Epithelial cell of proximal tubule (primary cell): ENCODE measurements around the gene INCENP. TPM values are rescaled to one million over a fixed set of nuclear protein-coding genes. Genes with fewer than 3 reads are reported as not detected.

Source experiments
- DNase-seq: peaks from one replicate; pipeline ENCODE4 v3.0.0-alpha.2; 2011; ENCODE audit warnings: low read depth
- H3K4me3 ChIP-seq: 2 replicates; pipeline ENCODE4 v1.5.1; 2011; ENCODE audit warnings: low read depth, mild to moderate bottlenecking, low read length
- total RNA-seq: library from RNA; depleted of rRNA; stranded (reverse); fragments of >200 nt; gene quantifications from 2 replicates; pipeline ENCODE4 v1.2.3, GENCODE V29; 2015
- TF ChIP-seq, protein P1 (sequence below): conservative IDR thresholded peaks from 2 replicates; pipeline ENCODE4 v1.5.1; 2012; ENCODE audit warnings: low read depth, mild to moderate bottlenecking, low read length

Gene INCENP
- total RNA-seq, 1 donor from 2014 or later = 32.3 TPM

DNA sequence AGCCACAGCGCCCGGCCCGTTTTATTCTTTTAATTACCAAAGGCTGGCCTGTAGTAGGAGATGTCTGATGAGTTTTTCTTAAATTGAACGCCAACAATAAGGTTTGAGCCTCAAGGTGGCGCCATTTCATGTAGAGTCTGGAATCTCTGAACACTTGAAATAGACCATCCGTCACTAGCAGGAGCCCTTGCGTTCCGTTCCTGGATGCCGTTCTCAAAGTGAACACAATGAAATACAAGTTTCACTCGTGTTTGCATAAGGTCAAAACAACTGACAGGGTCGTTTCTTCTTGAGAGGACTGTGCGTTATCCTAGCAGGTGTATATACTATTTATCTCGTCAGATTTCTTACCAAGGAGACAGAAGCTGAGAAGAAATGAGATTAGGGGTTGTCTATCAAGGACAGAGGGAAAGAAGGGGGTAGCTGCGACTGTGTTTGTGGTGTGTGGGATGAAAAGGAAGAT lies 47.5 kb downstream of the INCENP start:
- TF ChIP-seq, protein P1, sequence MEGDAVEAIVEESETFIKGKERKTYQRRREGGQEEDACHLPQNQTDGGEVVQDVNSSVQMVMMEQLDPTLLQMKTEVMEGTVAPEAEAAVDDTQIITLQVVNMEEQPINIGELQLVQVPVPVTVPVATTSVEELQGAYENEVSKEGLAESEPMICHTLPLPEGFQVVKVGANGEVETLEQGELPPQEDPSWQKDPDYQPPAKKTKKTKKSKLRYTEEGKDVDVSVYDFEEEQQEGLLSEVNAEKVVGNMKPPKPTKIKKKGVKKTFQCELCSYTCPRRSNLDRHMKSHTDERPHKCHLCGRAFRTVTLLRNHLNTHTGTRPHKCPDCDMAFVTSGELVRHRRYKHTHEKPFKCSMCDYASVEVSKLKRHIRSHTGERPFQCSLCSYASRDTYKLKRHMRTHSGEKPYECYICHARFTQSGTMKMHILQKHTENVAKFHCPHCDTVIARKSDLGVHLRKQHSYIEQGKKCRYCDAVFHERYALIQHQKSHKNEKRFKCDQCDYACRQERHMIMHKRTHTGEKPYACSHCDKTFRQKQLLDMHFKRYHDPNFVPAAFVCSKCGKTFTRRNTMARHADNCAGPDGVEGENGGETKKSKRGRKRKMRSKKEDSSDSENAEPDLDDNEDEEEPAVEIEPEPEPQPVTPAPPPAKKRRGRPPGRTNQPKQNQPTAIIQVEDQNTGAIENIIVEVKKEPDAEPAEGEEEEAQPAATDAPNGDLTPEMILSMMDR = peak; percentile 78
- H3K4me3 ChIP-seq = no peak overlapping the region
- DNase-seq = peak; percentile 56

- no peak for DNase-seq
- TF ChIP-seq, protein P1 = no peak
- no peak overlapping the region for H3K4me3 ChIP-seq
Measured at GRCh38 chr11:62172294-62172693, 48.5 kb downstream of the INCENP start.

DNA sequence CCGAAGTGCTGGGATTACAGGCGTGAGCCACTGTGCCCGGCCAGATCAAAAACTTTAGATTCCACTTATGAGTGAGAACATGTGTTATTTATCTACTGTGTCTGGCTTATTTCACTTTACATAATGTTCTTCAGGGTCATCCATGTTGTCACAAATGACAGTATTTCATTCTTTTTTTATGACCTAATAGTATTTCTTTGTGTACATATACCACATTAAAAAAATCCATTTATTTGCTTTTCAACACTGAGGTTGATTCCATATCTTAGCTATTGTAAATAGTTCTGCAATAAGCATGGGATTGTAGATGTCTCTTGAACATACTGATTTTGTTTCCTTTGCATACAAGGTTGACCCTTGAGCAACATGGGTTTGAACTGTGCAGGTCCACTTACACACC lies 53.0 kb downstream of the INCENP start:
- TF ChIP-seq, protein P1 = no peak
- H3K4me3 ChIP-seq = no peak overlapping the region
- no peak for DNase-seq

GRCh38 chr11:62179995-62180394 lies 56.2 kb downstream of the INCENP start:
- TF ChIP-seq, protein P1 = no peak
- DNase-seq = no peak

DNA sequence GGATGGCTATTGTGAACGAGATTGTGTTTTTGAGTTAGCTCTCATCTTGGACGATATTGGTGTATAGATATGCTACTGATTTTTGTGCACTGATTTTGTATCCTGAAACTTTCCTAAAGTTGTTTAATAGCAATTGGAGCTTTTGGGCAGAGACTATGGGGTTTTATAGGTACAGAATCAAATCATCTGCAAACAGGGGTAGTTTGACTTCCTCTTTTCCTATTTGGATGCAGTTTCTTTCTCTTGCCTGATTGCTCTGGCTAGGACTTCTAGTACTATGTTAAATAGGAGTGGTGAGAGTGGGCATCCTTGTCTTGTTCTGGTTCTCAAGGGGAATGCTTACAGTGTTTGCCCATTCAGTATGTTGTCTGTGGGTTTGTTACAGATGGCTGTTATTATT lies 57.3 kb downstream of the INCENP start:
- DNase-seq = no peak
- TF ChIP-seq, protein P1 = no peak
- H3K4me3 ChIP-seq = no peak overlapping the region

More at GRCh38 chr11:62179995-62180394, 56.2 kb downstream of the INCENP start:
- H3K4me3 ChIP-seq = no peak overlapping the region

GRCh38 chr11:62182147-62182891 lies 58.5 kb downstream of the INCENP start:
- no peak overlapping the region for H3K4me3 ChIP-seq
- no peak for DNase-seq
- TF ChIP-seq, protein P1 = no peak

DNA sequence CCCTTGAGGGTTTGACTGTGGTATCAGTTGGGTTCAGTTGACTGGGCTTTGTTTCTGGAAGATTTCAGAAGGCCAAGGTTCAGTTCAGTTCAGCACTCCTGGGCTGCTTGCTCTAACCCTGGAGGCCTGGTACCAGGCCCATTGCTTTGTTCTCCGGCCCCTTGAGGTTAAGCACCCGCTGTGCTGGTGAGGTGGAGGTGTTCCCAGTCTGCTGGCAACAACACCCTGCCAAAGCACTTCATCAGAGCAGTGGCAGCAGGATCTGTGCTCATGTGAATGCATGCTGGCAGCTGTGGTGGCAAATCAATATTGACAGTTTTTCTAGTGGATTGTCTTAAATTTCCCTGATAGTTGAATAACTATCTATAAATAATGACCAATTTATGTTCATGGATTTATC lies 62.4 kb downstream of the INCENP start:
- TF ChIP-seq, protein P1 = no peak
- H3K4me3 ChIP-seq = no peak overlapping the region
- DNase-seq = no peak
